Stomach (tissue), 9 donors: ENCODE results near the gene RAB3C. TPM values are rescaled to one million over a fixed set of nuclear protein-coding genes. Genes with fewer than 3 reads are reported as not detected.

ENCODE experiments used
- DNase-seq, 2 donors: peaks; one replicate each; pipeline versions ENCODE4 v3.0.0 to v3.0.0-alpha.2; 2013 to 2019
- H3K27ac ChIP-seq, 5 donors: fragments of 200-600 bp in 4 of 5; sonication (generic) in 4 of 5; one replicate each; pipeline ENCODE4 v1.5.1; 2013 to 2019; ENCODE audit warnings: mild to moderate bottlenecking in 1 of 5, moderate library complexity in 1 of 5
- H3K27me3 ChIP-seq, 3 donors: fragments of 200-600 bp; sonication (generic); one replicate each; pipeline ENCODE4 v1.5.1; 2017 to 2019; ENCODE audit warnings: mixed run types in 1 of 3
- H3K36me3 ChIP-seq, 4 donors: fragments of 200-600 bp; sonication (generic); 1 replicate in 3 of 4; 2 replicates in 1 of 4; pipeline ENCODE4 v1.5.1; 2016 to 2019
- H3K4me1 ChIP-seq, 4 donors: fragments of 200-600 bp; sonication (generic); one replicate each; pipeline ENCODE4 v1.5.1; 2016 to 2019
- H3K4me3 ChIP-seq, 4 donors: fragments of 200-600 bp; sonication (generic) in 3 of 4; one replicate each; pipeline ENCODE4 v1.5.1; 2016 to 2019; ENCODE audit warnings: mild to moderate bottlenecking in 1 of 4
- H3K9me3 ChIP-seq, 4 donors: fragments of 200-600 bp; sonication (generic); one replicate each; pipeline ENCODE4 v1.5.1; 2016 to 2019
- EP300 ChIP-seq: sonication (generic); formaldehyde crosslinking; IDR thresholded peaks from one replicate; pipeline ENCODE4 v1.6.1; 2017; ENCODE audit warnings: antibody characterized with exemption
- POLR2A ChIP-seq, 4 donors: fragments of 450-650 bp; IDR thresholded peaks; one replicate each; pipeline ENCODE4 v1.6.1; 2016; ENCODE audit warnings: antibody characterized with exemption in 4 of 4, control low read depth in 2 of 4, mild to moderate bottlenecking in 1 of 4, moderate library complexity in 1 of 4
- POLR2AphosphoS5 ChIP-seq, 3 donors: sonication (generic); formaldehyde crosslinking; IDR thresholded peaks; one replicate each; pipeline ENCODE4 v1.6.1; 2016; ENCODE audit warnings: antibody characterized with exemption in 3 of 3
- WGBS, 5 donors: extraction: QIAGEN DNeasy Blood & Tissue Kit in 3 of 5; methylation state at CpG; one replicate each; pipeline versions ENCODE4 v1.1.5 to v1.1.7; 2013 to 2018; 5-methylcytosine and 5-hydroxymethylcytosine counted together
- intact Hi-C: fragments of 100-400 bp; cut with DNase I; formaldehyde crosslinking; loops from one replicate; pipeline ENCODE4 v1.15.1; 2023; ENCODE audit warnings: low total_unique reads
- polyA plus RNA-seq, 3 donors: library from polyadenylated mRNA; stranded (reverse); fragments of 200-250 nt; gene quantifications; one replicate each; pipeline ENCODE4 v1.2.3, GENCODE V29; 2013
- total RNA-seq, 5 donors: library from RNA; depleted of rRNA; stranded (reverse); fragments of >200 nt; gene quantifications; one replicate each; pipeline versions ENCODE4 v1.1.0 to v1.2.3, GENCODE V29; 2014 to 2016
- TF ChIP-seq, protein P1 (sequence below), 7 experiments: fragments of 450-650 bp in 4 of 7; fragments of 200-600 bp in 3 of 7; sonication (generic) in 3 of 7; IDR thresholded peaks; one replicate each; pipeline ENCODE4 v1.5.1; 2016 to 2019; ENCODE audit warnings: antibody characterized with exemption in 7 of 7, control low read depth in 2 of 7, mild to moderate bottlenecking in 1 of 7
- donor health status: healthy with polysubstance abuse.
- donor health status: Bipolar disorder and iron deficiency.
- donor health status: healthy.

RAB3C gene
- total and polyA plus RNA-seq, 8 donors = 0.31 to 7.9 (median 2.2) TPM; not detected in 3

DNA sequence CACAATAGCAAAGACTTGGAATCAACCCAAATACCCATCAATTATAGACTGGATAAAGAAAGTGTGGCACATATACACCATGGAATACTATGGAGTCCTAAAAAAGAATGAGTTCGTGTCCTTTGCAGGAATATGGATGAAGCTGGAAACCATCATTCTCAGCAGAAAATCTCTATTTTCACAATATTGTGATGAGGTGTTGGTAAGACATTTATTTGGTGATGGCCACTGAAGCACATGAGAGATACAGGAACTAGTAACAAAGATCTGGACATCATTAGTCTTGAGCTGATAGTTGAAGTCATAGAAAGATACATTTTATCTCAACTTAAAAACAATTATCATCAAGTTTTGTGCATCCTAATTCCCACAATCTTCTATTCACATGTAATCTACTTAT, 70.6 kb downstream of the RAB3C start:
- Histone ChIP-seq H3K27me3 (no peaks in the 10 kb centered on the region), H3K9me3 (peaks cover 0 to 7% (median 0%) of the 10 kb centered on the region in 4 donors), H3K4me1 (no peaks in the 10 kb centered on the region), H3K36me3 (no peaks in the 10 kb centered on the region), H3K4me3 (no peak overlapping the region), H3K27ac (no peak overlapping the region)
- 78 to 98% (median 92%) methylated on average over 1 of the region's 1 CpG for WGBS, 5 donors
- TF ChIP-seq EP300 (no peak), POLR2AphosphoS5 (IDR thresholded peaks at IDR 0.05) (no peak), POLR2A (IDR thresholded peaks at IDR 0.05) (no peak)
- TF ChIP-seq, protein P1, sequence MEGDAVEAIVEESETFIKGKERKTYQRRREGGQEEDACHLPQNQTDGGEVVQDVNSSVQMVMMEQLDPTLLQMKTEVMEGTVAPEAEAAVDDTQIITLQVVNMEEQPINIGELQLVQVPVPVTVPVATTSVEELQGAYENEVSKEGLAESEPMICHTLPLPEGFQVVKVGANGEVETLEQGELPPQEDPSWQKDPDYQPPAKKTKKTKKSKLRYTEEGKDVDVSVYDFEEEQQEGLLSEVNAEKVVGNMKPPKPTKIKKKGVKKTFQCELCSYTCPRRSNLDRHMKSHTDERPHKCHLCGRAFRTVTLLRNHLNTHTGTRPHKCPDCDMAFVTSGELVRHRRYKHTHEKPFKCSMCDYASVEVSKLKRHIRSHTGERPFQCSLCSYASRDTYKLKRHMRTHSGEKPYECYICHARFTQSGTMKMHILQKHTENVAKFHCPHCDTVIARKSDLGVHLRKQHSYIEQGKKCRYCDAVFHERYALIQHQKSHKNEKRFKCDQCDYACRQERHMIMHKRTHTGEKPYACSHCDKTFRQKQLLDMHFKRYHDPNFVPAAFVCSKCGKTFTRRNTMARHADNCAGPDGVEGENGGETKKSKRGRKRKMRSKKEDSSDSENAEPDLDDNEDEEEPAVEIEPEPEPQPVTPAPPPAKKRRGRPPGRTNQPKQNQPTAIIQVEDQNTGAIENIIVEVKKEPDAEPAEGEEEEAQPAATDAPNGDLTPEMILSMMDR (IDR thresholded peaks at IDR 0.05) = no peak
- intact Hi-C loops = no loop called here
- DNase-seq = no peak

DNA sequence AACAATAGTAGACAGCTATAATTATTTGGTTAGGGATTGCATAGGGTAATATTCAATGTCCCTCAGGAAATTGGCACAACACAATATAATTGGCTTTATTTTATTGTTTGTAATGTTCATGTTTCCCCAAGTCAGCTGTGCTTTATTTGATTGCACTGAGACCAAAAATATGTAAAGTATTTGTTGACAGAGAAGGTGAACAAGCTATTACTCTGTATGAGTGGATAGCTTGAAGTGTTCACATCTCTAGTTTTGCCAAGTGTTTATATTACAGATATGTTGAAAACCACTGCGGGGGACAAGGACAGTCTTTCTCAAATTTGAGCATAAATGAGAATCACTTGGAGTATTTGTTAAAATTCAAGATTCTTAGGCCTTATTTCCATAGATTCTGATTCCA, 83.3 kb downstream of the RAB3C start:
- WGBS, 5 donors = 0 to 85% (median 56%) methylated on average over 1 of the region's 1 CpG
- TF ChIP-seq, protein P1 (IDR thresholded peaks at IDR 0.05) = no peak
- TF ChIP-seq POLR2AphosphoS5 (IDR thresholded peaks at IDR 0.05) (no peak), EP300 (no peak), POLR2A (IDR thresholded peaks at IDR 0.05) (no peak)
- no peaks in the 10 kb centered on the region for H3K36me3 ChIP-seq
- no peaks in the 10 kb centered on the region for H3K27me3 ChIP-seq
- no peaks in the 10 kb centered on the region for H3K4me1 ChIP-seq
- no peak overlapping the region for H3K4me3 ChIP-seq
- no peak overlapping the region for H3K27ac ChIP-seq
- intact Hi-C loops = no loop called here
- peaks cover 0 to 7% (median 2%) of the 10 kb centered on the region in 4 donors for H3K9me3 ChIP-seq
- DNase-seq = no peak

DNA sequence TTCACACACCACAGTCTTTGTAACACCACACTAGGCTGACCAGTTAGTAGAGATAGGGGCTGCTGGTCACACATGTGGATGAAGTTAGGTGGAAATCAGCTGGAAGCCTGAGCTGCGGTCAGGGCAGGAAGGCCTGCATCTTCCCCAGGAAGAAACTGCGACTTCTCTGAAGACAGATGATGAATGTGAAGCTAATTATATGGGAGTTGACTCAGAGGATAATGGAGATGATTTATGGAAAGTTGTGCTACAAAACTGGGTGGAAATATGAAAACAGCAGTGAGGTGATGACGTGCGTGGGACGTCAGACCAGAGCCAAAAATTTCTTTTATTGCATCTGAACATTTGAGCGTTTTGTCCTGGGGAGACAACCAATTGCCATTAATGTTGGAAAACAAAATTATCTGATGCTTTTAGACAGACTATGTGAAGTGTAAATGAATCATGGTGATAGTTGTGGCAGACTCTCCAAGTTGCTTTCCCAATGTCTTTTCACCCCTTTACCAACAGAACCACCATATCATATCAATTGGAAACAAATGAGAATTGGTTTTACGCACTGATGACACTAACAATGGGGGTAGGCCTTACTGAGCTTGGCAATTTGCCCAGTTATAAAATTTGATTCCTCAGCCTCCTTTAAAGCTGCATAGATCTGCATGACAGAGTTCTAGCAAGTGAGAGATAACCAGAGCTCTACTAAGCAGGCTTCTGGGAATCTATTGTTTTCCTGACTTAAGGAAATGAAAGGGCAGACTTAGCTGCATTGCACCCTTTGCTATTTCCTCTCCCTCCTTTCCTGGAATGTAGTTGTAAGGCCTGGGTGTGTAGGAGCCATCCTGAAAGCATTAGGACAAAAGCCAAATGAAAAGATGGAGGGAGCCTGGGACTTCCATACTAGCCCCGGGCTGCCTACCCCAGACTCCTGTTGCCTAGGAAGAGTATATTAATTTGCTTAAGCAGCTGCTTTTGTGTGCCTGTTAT, 84.0 kb downstream of the RAB3C start:
- WGBS, 5 donors = 74 to 86% (median 75%) methylated on average over 8 of the region's 8 CpGs
- H3K27me3 ChIP-seq = no peaks in the 10 kb centered on the region
- intact Hi-C loops = no loop called here
- TF ChIP-seq POLR2A (IDR thresholded peaks at IDR 0.05) = no peak
- TF ChIP-seq, protein P1 (IDR thresholded peaks at IDR 0.05) = no peak
- no peak for TF ChIP-seq POLR2AphosphoS5 (IDR thresholded peaks at IDR 0.05)
- TF ChIP-seq EP300 = no peak
- H3K4me3 ChIP-seq = no peak overlapping the region
- no peak overlapping the region for H3K27ac ChIP-seq
- no peaks in the 10 kb centered on the region for H3K4me1 ChIP-seq
- DNase-seq = peak in 1 of 2 donors; percentile 15
- peaks cover 0 to 7% (median 2%) of the 10 kb centered on the region in 4 donors for H3K9me3 ChIP-seq
- no peaks in the 10 kb centered on the region for H3K36me3 ChIP-seq

DNA sequence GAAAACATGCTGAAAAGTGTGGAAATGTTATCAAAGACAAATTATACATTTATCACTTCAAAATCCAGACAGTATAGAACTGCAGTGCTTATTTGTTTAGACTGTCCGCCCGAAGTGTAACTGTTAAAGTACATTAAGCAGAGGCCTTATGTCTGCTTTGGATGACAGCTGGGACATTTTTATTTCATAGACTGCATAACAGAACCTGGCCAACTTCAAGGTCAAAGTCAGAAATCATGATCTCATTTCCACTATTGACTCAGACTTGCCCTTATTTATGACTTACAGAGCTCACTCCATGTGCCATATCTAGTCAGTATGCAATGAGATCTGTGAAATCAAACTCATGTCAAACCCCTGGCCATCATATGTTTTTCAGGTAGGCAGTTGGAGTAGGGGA, 87.7 kb downstream of the RAB3C start:
- no peak overlapping the region for H3K27ac ChIP-seq
- no peaks in the 10 kb centered on the region for H3K4me1 ChIP-seq
- TF ChIP-seq EP300 (no peak), POLR2AphosphoS5 (IDR thresholded peaks at IDR 0.05) (no peak)
- no peak overlapping the region for H3K4me3 ChIP-seq
- H3K9me3 ChIP-seq = peaks cover 0 to 7% (median 2%) of the 10 kb centered on the region in 4 donors
- intact Hi-C loops = no loop called here
- DNase-seq = peak in 1 of 2 donors; percentile 43
- no peaks in the 10 kb centered on the region for H3K27me3 ChIP-seq
- 49 to 76% (median 69%) methylated on average over 2 of the region's 2 CpGs for WGBS, 5 donors
- H3K36me3 ChIP-seq = no peaks in the 10 kb centered on the region
